Stimulated activated CD4-positive, alpha-beta T cell treated with anti-CD3 and anti-CD28 coated beads, Interleukin-1b, Interleukin-23, amount 100 ng/mL, for 1 hour (primary cell): Measurements from ENCODE around the gene CYP4F8.

ENCODE experiments used
- DNase-seq, 2 donors: peaks; one replicate each; pipeline ENCODE4 v3.0.0-alpha.2; 2020; ENCODE audit warnings: low read depth in 2 of 2

Gene CYP4F8

GRCh38 chr19:15616627-15617270 lies 1.7 kb downstream of the CYP4F8 start:
- no peak for DNase-seq

GRCh38 chr19:15618321-15618720 lies 3.3 kb downstream of the CYP4F8 start:
- DNase-seq: no peak

- no peak for DNase-seq
Measured at GRCh38 chr19:15621801-15622200, 6.8 kb downstream of the CYP4F8 start.

GRCh38 chr19:15622991-15623390 lies 8.0 kb downstream of the CYP4F8 start:
- no peak for DNase-seq

GRCh38 chr19:15623711-15624318 lies 8.8 kb downstream of the CYP4F8 start:
- DNase-seq: no peak

GRCh38 chr19:15628236-15629002 lies 13.4 kb downstream of the CYP4F8 start:
- no peak for DNase-seq

GRCh38 chr19:15629003-15629880 lies 14.2 kb downstream of the CYP4F8 start:
- DNase-seq: peak; percentile 82 to 94

- DNase-seq: no peak
Measured at GRCh38 chr19:15631817-15632216, 16.8 kb downstream of the CYP4F8 start.

GRCh38 chr19:15633082-15633835 lies 18.2 kb downstream of the CYP4F8 start:
- DNase-seq: no peak

GRCh38 chr19:15634105-15634504 lies 19.1 kb downstream of the CYP4F8 start:
- no peak for DNase-seq

GRCh38 chr19:15635016-15635805 lies 20.2 kb downstream of the CYP4F8 start:
- DNase-seq: no peak

GRCh38 chr19:15636026-15636425 lies 21.0 kb downstream of the CYP4F8 start:
- no peak for DNase-seq

GRCh38 chr19:15639596-15639995 lies 24.6 kb downstream of the CYP4F8 start:
- DNase-seq: no peak

GRCh38 chr19:15640294-15640903 lies 25.4 kb downstream of the CYP4F8 start, which contains the start of gene CYP4F3:
Gene CYP4F3 (plus strand): TSS chr19:15640897. CDS start chr19:15641416, 519 bp downstream.
- no peak for DNase-seq

GRCh38 chr19:15640904-15641597 lies 26.0 kb downstream of the CYP4F8 start:
- no peak for DNase-seq

GRCh38 chr19:15641901-15642491 lies 27.0 kb downstream of the CYP4F8 start:
- DNase-seq: no peak

GRCh38 chr19:15642807-15643206 lies 27.8 kb downstream of the CYP4F8 start:
- DNase-seq: no peak

GRCh38 chr19:15643387-15643786 lies 28.4 kb downstream of the CYP4F8 start:
- no peak for DNase-seq
